Activated CD4-positive, alpha-beta T cell treated with anti-CD3 and anti-CD28 coated beads for 4 hours (primary cell): ENCODE data around the gene GPR137B.
"Not testable (repeated sequence)": the region's sequence is repeated elsewhere in the genome, so short reads cannot be mapped to it uniquely, and the experiment has no call there.

ENCODE experiments used
- DNase-seq, 2 donors: peaks; one replicate each; pipeline ENCODE4 v3.0.0-alpha.2; 2020

GPR137B gene

DNA sequence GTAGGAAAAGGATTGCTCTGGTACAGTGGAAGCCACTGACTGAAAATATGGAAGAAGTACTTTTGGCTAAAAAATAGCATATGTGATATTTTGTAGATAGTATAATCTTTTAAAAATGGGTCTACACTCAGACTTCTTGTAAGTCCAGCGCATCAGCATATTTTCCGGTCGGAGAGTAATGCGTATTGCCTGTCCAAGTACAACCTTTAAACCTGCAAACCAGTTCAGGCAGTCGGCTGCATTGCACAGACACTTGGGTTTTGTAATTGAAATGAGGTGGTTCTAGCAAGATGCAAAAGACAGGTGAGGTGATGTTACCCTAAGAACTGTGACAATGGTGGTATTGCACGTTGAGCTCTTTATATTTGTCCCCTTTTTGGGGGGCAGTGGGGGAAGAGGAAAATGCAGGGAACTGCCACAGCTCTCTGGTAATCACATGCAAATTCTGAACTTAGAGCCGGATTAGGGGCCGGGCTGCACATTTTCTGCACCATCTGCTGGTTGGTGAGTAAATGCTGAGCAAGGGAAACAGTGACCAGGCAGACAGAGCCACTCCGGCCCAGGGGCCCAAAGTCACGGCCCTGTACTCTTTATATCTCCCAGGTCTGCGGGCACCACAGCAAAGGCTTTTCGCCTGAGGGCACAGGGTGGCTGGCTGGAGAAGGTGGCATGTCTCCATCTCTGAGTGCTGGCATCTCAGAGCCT is 2.3 kb downstream of the GPR137B start:
- no peak for DNase-seq

DNA sequence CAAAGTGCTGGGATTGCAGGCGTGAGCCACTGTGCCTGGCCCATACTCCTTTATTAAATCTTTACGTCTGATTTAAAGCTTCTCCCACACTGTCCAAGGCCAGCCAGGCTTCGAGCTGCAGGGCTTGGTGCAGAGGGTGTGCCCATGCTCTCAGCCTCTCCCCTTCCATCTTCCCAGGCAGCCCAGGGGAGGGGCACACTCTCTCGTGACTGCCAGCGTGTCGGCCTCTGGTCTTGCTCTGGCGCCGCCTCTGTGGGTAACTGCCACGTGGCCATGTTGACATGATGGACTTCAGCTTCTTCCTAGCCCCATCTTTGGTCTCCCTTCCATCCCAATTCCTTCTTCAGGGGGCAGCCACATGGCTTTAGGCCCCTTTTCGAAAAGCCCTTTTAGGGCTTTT is 4.7 kb downstream of the GPR137B start:
- no peak for DNase-seq

DNA sequence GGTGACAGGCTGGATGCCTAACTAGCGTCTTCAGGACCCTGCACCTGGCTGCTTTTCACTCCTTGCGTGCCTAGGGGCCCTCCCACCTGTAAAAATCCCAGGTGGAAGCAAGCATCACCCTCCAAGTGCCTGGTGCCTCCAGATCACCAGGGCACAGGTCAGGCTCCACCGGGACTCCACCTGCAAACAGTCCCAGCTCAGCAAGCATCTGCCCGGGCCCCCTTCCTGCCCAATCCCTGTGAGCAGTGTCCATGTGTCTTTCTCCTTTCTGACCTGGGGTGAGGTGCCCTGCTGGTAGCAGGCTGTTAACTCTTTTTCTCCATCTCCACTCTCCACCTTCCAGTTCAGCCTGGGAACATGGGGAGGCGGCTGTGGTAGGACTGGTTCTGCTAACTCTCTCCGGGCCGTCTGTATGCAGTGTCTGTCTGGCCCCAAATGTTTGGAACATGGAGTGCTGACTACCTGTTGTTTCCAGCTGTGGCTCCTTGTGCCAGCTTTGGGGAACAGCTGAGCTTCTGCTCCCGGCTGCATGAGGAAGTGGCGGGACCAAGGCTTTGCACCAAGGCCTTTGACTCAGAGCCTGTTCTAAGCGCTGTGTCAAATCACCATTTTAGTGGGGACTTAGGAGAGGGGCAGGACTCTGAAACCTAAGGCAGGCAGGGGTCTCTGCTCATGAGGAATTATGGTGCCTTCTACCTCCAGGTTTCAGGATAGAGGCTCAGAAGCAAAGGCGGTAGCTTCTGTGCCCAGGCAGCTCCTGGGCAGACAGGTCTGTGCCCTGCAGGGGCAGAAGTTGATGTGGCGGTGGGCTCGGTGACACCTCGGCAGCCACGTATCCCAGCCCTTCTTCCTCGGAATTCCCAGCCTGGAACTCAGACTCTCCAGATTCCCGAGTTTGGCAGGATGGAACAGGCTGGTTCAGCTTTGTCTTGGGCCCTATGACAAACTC is 5.5 kb downstream of the GPR137B start:
- no peak for DNase-seq

DNA sequence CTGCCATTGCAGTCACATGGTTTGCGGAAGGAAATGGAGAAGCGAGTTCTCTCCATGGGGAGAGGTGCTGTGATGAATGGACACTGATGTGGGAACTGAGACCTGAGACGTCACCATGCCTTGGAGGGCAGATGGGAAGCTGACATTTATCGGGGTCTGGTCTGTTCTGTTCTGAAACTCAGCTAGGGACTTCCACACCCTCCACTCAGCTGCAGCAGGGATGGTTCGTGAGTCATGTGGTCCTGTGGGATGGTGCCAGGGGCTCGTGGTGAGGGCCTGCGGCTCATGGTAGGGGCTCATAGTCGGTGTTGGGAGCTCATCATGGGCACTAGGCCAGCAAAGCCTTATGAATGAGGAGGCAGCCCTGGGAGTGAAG is 6.1 kb downstream of the GPR137B start:
- no peak for DNase-seq

DNA sequence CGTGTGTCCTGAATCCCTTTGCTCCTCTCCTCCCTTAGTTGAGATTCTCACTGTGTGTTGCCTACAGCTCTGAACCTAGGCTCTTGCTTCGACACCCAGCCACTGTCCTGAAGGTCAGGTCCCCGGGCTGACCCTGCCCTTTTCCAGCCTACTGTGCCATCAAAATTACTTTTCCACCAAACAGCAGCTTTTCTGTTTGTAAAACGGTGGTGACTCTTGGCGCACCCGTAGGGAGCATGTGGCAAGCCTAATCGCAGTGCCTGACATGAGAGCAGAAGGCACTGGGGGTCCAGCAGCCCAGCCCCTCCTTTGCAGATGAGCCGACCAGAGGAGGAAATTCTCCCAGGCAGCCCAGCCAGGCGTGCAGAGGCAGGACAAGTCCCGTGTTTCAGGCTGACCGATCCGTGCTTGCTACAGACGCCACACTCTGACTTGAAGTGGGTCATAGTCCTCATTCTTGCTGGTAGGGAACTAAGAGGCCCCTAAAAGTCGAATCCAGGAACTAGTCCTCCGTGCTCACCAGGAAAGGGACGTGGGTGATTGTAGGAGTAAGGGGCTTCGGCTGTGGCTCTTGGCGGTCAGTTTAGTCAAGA is 6.8 kb downstream of the GPR137B start:
- no peak for DNase-seq

DNA sequence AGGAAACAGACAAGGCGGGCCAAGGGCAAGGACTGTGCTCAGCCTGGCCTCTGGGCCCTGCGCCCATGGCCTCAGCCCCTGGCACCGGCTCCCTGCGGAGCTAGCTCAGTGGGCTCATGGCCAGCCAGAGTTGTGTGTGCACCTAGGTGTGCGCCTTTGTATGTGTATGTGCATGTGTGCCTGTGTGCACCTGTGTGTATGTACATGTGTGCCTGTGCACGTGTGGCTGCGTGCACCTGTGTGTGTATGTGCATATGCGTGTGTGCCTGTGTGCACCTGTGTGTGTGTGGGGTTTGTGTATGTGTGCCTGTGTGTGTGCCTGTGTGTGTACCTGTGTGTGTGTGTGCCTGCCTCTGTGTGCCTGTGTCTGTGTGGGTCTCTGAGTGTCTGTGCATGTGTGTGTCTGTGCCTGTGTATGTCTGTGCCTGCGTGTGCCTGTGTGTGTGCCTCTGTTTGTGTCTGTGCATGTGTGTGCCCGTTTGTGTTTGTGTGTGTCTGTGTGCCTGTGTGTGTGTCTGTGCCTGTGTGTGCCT is 7.4 kb downstream of the GPR137B start:
- DNase-seq, result no peak

DNA sequence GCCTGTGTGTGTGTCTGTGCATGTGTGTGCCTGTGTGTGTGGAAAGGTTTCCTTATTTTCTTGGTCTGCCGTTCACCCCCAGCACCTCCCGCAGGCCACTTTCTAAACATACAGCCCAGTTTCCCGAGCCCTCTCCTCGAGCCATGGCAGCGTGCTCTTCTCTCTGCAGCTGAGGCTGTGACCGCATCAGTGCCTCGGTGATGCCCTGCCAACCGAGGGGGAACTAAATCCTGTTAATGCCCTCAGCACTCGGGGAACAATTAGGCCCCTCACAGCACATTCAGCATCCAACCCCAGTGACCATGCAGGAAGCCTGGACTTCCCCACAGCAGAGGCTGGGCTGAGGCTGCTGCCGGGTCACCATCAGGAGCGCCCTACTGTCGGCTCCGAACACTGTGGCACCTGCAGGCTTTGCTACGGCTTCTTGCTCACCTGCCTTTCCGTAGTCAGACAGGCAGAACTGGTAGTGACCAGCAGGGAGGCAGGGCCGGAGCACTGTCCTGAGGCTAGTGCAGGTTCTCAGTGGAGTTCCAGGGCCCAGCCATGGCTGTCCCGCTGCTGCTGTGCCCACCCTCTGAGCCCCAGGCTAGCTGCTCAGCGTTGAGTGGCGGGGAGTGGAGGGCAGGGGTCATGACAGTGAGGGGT is 8.1 kb downstream of the GPR137B start:
- no peak for DNase-seq

DNA sequence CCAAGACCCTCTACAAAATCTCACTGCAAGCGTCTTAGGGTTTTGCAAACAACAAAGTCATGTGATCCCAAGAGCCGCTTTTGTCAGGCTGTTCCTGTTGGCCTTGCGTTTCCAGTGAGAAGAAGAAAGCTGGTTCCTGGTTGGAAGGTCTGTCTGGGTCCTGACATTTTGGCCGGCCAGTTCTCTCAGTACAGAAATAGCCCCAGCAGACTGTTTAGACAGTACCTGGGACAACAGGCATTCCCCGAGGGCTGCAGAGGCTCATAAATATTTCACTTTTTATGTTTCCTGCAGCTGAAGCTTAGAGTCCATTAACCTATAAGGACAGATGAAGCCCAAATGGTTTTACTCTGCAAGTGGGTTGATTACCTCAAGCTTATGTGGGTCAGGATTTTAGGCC is 8.6 kb downstream of the GPR137B start:
- DNase-seq, result no peak

DNA sequence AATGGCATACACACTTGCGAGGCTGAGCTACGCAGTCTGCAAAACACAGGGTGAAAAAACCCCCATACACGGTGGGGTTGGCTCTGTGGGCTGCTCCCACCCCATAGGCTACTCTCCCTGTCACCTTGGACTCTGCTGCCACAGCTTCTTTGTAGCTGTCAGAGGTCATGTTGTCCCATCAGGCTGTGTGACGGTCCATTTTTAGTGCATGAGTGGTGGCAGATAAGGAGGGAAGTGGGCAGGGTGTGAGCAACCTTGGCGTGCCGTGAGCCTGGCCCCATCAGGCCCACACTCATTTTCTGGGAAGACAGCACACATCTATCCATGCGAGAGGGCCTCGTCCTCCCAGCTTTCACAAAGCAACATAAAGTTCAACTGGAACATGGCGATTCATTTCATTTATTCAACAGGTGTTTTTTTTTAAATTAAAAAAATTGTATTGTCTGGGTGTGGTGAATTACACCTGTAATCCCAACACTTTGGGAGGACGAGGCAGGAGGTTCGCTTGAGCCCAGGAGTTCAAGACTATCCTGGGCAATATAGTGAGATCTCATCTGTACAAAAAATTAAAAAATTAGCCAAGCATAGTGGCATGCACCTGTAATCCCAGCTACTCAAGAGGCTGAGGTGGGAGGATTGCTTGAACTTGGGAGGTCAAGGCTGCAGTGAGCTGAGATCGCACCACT is 9.5 kb downstream of the GPR137B start:
- DNase-seq, result no peak

DNA sequence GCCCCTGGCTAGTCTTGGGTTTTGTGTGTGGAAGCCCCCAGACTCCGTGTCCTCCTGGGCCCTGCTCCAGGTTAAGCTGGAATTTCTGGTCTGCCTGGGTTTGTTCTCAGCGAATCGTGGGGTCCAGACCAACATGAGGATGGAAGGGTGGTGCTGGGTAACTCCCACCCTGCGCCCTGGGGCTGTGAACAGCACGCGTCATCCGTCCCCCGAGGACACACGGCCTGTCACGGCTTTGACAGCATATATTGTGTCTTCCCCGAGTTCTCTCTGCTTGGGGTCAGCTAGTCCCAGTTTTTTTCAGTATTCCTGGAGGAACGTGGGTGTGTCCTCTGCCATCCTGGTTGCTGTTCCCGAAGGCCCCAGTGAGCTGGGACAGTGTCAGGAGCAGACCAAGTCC is 11.8 kb downstream of the GPR137B start:
- no peak for DNase-seq

DNA sequence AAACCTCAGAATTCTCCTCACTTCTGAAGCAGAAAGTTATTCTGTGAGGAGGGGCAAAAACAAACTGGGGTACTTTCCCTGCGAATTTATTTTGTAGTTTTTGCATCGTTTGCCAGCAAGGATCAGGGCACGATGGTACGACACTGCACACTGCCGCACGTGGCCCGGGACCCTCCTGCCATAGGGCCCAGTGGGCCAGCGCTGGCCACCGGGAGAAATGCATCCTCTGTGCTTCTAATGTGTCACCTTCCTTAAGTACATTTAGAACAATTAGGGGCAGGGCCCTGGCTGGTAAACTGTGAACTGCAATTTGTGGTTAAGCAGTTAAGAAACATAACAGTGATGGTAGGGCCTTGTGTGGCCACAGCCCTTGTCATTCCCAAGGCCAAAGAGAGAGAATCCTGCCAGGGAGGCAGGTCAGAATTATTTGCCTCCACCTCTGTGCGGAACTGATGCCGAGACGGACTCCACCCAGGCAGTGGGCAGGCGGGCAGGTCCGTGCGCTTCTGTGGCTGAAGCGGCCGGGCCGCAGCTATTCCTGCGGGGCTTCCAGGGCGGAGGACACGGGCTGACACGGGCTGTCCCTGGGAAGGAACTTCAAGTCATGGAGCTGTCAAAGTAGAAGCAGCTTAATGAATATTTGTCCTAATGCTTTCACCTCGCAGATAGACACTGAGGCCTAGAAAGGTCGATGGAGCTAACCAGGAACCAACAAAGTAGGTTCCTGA is 12.5 kb downstream of the GPR137B start:
- no peak for DNase-seq

DNA sequence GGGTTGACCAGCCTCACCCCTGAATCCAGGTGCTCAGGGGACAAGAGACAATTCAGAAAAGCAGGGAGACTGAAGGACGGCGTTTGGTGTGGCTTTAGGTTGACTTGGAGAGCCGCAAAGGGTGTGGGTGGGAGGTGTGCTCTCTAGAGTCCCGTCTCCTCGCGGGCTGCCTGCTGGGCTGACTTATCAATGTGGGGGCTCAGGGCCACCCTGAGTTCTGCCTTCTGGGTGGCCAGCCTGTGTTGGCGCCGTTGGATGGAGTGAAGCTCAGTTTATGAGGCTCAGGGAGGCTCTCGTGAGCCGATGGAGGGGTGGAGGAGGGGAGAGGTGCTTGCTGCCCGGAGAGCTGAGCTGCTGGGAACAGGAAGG is 13.0 kb downstream of the GPR137B start:
- no peak for DNase-seq

DNA sequence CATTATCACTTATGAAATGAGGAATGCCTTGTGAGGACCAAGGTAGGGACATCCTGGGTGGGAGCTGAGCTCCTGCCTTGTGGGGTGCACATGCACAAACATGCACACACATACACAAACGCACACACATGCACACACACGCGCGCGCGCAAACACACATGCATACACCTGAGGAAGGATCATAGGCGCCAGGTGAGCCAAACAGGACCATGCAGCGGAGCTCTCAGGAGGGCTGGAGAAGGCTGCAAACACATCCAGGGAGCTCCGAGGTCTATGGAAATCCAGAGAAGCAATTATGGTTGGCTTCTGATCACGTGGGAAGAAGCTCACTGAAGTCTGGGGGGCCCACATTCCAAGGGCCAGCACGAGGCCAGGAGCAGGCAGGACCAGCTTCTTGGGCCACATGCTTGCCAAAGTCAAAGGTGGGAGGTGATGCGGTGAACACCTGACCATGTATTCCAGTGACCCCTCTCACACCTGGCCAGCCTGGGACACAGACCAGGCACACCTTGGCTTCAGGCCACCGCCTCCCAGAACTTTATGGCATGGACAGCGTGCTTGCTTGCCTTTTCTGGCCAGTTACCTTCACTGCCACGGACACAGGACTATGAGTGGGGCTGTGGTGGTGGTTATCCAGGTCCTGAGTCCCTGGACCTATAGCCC is 13.6 kb downstream of the GPR137B start:
- DNase-seq, result no peak

DNA sequence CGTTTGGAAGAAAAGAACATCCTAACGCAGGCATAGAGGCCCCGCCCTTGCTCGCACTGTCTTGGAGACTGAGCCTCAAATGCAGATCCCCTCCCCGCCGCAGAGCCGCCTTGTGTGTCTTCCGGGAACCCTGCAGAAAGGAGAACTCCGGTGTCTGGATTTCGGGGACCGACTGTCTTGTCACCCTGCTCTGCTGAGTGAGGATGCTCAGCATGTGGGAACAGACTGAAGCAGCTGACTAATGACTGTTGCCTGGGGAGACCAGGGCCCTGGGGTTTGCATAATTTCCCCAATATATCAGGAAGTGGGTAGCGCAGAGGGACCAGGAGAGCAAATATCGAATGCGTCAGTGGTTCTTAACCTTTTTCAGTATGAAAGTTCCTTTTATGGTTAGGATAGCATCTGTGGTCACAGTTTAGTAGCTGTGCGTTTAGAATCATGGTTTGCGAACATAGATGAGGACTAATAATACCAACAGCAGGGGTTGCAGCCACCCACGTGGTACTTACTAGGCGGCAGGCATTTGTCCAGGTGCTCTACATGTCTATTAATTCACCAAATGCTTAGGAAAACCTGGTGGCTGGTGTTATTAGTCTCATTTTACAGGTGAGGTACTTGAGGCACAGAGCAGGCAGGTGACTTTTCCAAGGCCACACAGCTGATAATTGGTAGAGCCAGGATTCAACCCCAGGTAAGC is 14.3 kb downstream of the GPR137B start:
- DNase-seq, result peak; percentile 31 to 43

DNA sequence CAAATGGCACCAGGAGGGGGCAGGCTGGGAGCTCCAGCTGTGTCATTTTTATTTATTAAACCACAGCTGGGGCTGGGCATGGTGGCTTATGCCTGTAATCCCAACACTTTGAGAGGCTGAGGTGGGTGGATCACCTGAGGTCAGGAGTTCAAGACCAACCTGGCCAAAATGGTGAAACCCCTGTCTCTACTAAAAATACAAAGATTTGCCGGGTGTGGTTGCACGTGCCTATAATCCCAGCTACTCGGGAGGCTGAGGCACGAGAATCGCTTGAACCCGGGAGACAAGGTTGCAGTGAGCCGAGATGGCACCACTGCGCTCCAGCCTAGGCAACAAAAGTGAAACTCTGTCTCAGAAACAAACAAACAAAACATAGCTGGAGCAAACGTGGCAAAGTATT is 15.7 kb downstream of the GPR137B start:
- DNase-seq, result not testable (repeated sequence)

DNA sequence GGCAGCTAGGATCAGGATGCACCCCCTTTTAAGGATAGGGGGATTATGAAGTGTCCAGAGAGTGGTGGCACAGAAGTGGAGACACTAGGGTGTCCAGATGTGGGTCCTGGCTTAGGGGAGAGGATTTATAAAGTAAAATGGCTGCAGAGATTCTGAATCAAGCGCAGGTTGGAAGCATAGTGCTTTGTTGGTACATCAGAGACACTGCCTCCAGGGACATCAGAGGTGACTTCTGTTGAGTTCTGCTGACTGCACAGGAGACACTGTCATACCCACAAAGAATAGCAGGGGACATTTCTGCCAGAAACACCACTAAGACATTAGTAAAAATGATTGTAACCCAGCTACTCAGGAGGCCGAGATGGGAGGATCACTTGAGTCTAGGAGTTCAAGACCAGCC is 16.4 kb downstream of the GPR137B start:
- DNase-seq, result no peak

DNA sequence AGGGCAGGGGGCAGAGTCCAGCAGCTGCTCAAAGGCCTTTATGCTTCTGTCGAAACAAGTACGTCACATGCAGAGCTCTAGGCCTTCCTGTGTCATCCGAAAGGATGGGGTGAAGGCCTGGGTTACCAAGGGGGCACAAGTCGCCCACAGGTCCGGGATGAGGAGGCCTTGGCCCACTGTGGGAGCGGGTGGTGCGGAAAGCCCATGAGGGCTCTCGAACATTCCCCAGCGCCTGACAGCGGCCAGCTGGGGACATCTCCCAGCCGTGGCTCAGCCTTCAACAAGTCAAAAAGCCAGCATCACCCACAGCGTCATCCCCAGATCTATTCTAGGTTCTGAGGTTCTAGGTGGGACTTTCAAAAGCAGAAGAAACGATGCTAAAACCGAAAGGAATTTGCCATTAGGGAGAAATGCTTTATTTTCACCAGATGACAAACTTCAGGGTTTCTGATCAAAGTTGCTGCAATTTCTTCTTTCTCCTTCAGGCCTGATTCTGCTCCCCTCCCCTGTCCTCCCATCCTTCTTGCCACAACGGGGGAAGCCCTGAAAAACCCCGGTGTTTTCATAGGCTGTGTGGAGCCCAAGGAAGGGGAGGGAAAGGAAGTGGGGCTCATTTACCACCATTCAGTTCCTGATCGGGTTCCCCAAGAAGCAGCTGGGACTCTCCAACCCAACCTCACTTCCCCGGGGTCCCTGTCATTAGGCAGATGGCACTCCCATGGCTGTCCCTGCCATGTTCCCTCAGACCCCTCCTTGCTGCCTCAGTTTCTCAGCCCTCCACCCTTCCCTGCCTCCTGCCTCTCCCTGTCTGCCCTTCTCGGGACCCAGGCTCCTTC is 17.6 kb downstream of the GPR137B start:
- DNase-seq, result no peak

DNA sequence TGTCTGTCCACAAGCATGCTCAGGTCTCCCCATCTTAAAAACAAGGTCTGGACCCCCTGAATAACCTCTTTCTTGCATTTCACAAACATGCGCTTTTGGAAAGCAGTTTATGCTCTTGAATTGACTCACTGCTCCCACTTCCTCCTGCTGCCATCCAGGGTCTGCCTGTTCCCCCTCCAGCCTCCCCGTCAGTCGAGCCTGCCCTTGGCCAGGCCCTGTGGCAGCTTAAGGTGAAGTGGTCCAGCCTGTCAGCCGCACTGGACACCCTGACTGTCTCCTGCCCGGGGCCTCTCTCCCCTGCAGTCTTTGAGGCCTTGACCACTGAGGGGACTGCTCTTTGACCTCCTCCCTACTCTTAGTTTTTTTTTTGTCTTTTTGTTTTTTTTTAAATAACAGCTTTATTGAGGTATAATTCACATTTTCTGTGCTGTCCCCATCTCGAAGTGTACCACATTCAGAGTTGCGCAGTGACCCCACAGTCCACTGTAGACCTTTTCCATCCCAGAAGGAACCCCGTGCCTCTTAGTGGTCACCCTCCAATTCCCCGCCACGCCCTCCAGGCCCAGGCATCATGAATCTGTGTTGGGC is 18.3 kb downstream of the GPR137B start:
- DNase-seq, result no peak

DNA sequence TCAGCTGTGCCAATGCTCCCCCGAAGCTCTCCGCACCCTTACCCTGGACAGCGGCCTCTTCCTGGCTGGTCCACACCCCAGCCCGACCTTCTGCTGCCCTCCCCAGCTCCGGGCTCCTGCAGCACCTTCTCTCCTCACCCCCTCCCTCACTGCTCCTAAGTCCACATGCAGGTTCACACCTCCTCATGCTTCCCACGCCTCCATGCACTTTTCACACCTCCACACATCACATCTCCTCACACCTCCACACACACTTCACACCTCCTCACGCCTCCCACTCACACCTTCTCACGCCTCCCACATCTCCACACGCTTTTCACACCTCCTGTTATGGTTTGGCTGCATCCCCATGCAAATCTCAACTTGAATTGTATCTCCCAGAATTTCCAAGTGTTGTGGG is 18.9 kb downstream of the GPR137B start:
- DNase-seq, result no peak
